ENCODE measurements around the gene EAF1. TPM values are rescaled to one million over a fixed set of nuclear protein-coding genes. Genes with fewer than 3 reads are reported as not detected.
"Not testable (repeated sequence)": the region's sequence is repeated elsewhere in the genome, so short reads cannot be mapped to it uniquely, and the experiment has no call there.

EAF1 gene
- total RNA-seq, 1 experiment from 2014 or later: 28.3 TPM

- ChIA-PET POLR2A (no interaction called here), CTCF (interaction anchor here (0.6 to 1.8 kb wide), 2 partner anchors 12 to 282 kb away, joined by 4 to 6 read pairs; no protein-coding TSS in a partner anchor)
- Mint-ChIP-seq H3K9me3 (ENCODE audit: unreplicated experiment) (no peaks in the 10 kb centered on the region), H3K27ac (ENCODE audit: low read depth, unreplicated experiment) (no peak overlapping the region), H3K36me3 (ENCODE audit: insufficient read depth, unreplicated experiment) (no peaks in the 10 kb centered on the region), H3K4me3 (ENCODE audit: unreplicated experiment) (no peak overlapping the region), H3K4me1 (ENCODE audit: insufficient read depth, unreplicated experiment) (peaks cover 6% of the 10 kb centered on the region), H3K27me3 (ENCODE audit: insufficient read depth, unreplicated experiment) (no peaks in the 10 kb centered on the region)
- BruUV-seq (replicated peaks): no TSS peak
- TF ChIP-seq, protein P1, sequence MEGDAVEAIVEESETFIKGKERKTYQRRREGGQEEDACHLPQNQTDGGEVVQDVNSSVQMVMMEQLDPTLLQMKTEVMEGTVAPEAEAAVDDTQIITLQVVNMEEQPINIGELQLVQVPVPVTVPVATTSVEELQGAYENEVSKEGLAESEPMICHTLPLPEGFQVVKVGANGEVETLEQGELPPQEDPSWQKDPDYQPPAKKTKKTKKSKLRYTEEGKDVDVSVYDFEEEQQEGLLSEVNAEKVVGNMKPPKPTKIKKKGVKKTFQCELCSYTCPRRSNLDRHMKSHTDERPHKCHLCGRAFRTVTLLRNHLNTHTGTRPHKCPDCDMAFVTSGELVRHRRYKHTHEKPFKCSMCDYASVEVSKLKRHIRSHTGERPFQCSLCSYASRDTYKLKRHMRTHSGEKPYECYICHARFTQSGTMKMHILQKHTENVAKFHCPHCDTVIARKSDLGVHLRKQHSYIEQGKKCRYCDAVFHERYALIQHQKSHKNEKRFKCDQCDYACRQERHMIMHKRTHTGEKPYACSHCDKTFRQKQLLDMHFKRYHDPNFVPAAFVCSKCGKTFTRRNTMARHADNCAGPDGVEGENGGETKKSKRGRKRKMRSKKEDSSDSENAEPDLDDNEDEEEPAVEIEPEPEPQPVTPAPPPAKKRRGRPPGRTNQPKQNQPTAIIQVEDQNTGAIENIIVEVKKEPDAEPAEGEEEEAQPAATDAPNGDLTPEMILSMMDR (IDR thresholded peaks at IDR 0.05; ENCODE audit: unreplicated experiment): no peak
- intact Hi-C loops (cut with micrococcal nuclease): no loop called here
- no peak for DNase-seq (ENCODE audit: unreplicated experiment)
Observed at GRCh38 chr3:15391007-15391406, 36.4 kb upstream of the EAF1 start.

DNA sequence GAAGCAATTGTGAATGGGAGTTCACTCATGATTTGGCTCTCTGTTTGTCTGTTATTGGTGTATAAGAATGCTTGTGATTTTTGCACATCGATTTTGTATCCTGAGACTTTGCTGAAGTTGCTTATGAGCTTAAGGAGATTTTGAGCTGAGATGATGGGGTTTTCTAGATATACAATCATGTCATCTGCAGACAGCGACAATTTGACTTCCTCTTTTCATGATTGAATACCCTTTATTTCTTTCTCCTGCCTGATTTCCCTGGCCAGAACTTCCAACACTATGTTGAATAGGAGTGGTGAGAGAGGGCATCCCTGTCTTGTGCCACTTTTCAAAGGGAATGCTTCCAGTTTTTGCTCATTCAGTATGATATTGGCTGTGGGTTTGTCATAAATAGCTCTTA, 34.1 kb upstream of the EAF1 start:
- H3K4me3 Mint-ChIP-seq (ENCODE audit: unreplicated experiment); BruUV-seq (replicated peaks); POLR2A ChIA-PET; intact Hi-C loops (cut with micrococcal nuclease); H3K4me1 Mint-ChIP-seq (ENCODE audit: insufficient read depth, unreplicated experiment); H3K27me3 Mint-ChIP-seq (ENCODE audit: insufficient read depth, unreplicated experiment); DNase-seq (ENCODE audit: unreplicated experiment); H3K36me3 Mint-ChIP-seq (ENCODE audit: insufficient read depth, unreplicated experiment); H3K9me3 Mint-ChIP-seq (ENCODE audit: unreplicated experiment); H3K27ac Mint-ChIP-seq (ENCODE audit: low read depth, unreplicated experiment): not testable (repeated sequence)
- CTCF ChIA-PET: interaction anchor here (1.0 kb wide), 1 partner anchor 12 kb away, joined by 3 read pairs; no protein-coding TSS in a partner anchor

- CTCF ChIA-PET: interaction anchor here (0.6 to 0.8 kb wide), 2 partner anchors 141 to 279 kb away, joined by 3 read pairs; no protein-coding TSS in a partner anchor
- H3K27me3 Mint-ChIP-seq (ENCODE audit: insufficient read depth, unreplicated experiment); H3K36me3 Mint-ChIP-seq (ENCODE audit: insufficient read depth, unreplicated experiment); H3K9me3 Mint-ChIP-seq (ENCODE audit: unreplicated experiment); DNase-seq (ENCODE audit: unreplicated experiment); BruUV-seq (replicated peaks); POLR2A ChIA-PET; H3K4me3 Mint-ChIP-seq (ENCODE audit: unreplicated experiment); H3K4me1 Mint-ChIP-seq (ENCODE audit: insufficient read depth, unreplicated experiment); intact Hi-C loops (cut with micrococcal nuclease); H3K27ac Mint-ChIP-seq (ENCODE audit: low read depth, unreplicated experiment): not testable (repeated sequence)
Observed at GRCh38 chr3:15398731-15399133, 28.7 kb upstream of the EAF1 start.

- intact Hi-C loops (cut with micrococcal nuclease): no loop called here
- ChIA-PET POLR2A (interaction anchor here (0.7 to 1.1 kb wide), 4 partner anchors 22 to 410 kb away, joined by 3 read pairs; no protein-coding TSS in a partner anchor), CTCF (interaction anchor here (0.7 to 1.8 kb wide), 4 partner anchors 20 to 182 kb away, joined by 3 to 13 read pairs (median 6); no protein-coding TSS in a partner anchor)
- H3K27ac Mint-ChIP-seq (ENCODE audit: low read depth, unreplicated experiment): no peak overlapping the region
- H3K9me3 Mint-ChIP-seq (ENCODE audit: unreplicated experiment): no peaks in the 10 kb centered on the region
- no peak overlapping the region for H3K4me3 Mint-ChIP-seq (ENCODE audit: unreplicated experiment)
- TF ChIP-seq, protein P1 (IDR thresholded peaks at IDR 0.05; ENCODE audit: unreplicated experiment): no peak
- H3K4me1 Mint-ChIP-seq (ENCODE audit: insufficient read depth, unreplicated experiment): no peaks in the 10 kb centered on the region
- H3K36me3 Mint-ChIP-seq (ENCODE audit: insufficient read depth, unreplicated experiment): no peaks in the 10 kb centered on the region
- DNase-seq (ENCODE audit: unreplicated experiment): no peak
- BruUV-seq (replicated peaks): no TSS peak
- H3K27me3 Mint-ChIP-seq (ENCODE audit: insufficient read depth, unreplicated experiment): no peaks in the 10 kb centered on the region
Observed at GRCh38 chr3:15399970-15400369, 27.4 kb upstream of the EAF1 start.

GRCh38 chr3:15401936-15402335, 25.5 kb upstream of the EAF1 start:
- TF ChIP-seq, protein P1 (IDR thresholded peaks at IDR 0.05; ENCODE audit: unreplicated experiment): no peak
- H3K9me3 Mint-ChIP-seq (ENCODE audit: unreplicated experiment): no peaks in the 10 kb centered on the region
- no TSS peak for BruUV-seq (replicated peaks)
- H3K27me3 Mint-ChIP-seq (ENCODE audit: insufficient read depth, unreplicated experiment): no peaks in the 10 kb centered on the region
- ChIA-PET POLR2A (no interaction called here), CTCF (no interaction called here)
- H3K4me3 Mint-ChIP-seq (ENCODE audit: unreplicated experiment): no peak overlapping the region
- H3K27ac Mint-ChIP-seq (ENCODE audit: low read depth, unreplicated experiment): no peak overlapping the region
- no peak for DNase-seq (ENCODE audit: unreplicated experiment)
- no peaks in the 10 kb centered on the region for H3K4me1 Mint-ChIP-seq (ENCODE audit: insufficient read depth, unreplicated experiment)
- intact Hi-C loops (cut with micrococcal nuclease): no loop called here
- H3K36me3 Mint-ChIP-seq (ENCODE audit: insufficient read depth, unreplicated experiment): no peaks in the 10 kb centered on the region
